HepG2 (cell line): ENCODE results near the gene MYLK. TPM values are rescaled to one million over a fixed set of nuclear protein-coding genes. Genes with fewer than 3 reads are reported as not detected.

Experiments used
- ARID2 ChIP-seq: sonication (generic); formaldehyde crosslinking; IDR thresholded peaks from 2 replicates; pipeline ENCODE4 v1.8.1; 2022; ENCODE audit warnings: mild to moderate bottlenecking, missing genetic modification reagents, borderline replicate concordance
- FOXO1 ChIP-seq: sonication (generic); formaldehyde crosslinking; IDR thresholded peaks from 2 replicates; pipeline ENCODE4 v1.4.0; 2020; ENCODE audit warnings: missing genetic modification reagents
- HNF1B ChIP-seq: sonication (generic); formaldehyde crosslinking; IDR thresholded peaks from 2 replicates; pipeline ENCODE4 v1.5.1; 2020; ENCODE audit warnings: mild to moderate bottlenecking, moderate library complexity, missing genetic modification reagents
- MED8 ChIP-seq: sonication (generic); formaldehyde crosslinking; IDR thresholded peaks from 2 replicates; pipeline ENCODE4 v1.8.1; 2023; ENCODE audit warnings: mild to moderate bottlenecking, missing genetic modification reagents; ENCODE audit not compliant: insufficient replicate concordance
- PAF1 ChIP-seq: IDR thresholded peaks from 2 replicates; pipeline ENCODE4 v1.6.1; 2016; ENCODE audit warnings: missing genetic modification reagents, missing compliant biosample characterization
- PITX1 ChIP-seq: sonication (generic); formaldehyde crosslinking; IDR thresholded peaks from 2 replicates; pipeline ENCODE4 v1.5.1; 2020; ENCODE audit warnings: mild to moderate bottlenecking, missing genetic modification reagents
- TCF7 ChIP-seq: sonication (generic); IDR thresholded peaks from 2 replicates; pipeline ENCODE4 v1.6.1; 2016; ENCODE audit warnings: antibody characterized with exemption, low read depth
- THRA ChIP-seq: sonication (generic); formaldehyde crosslinking; IDR thresholded peaks from 2 replicates; pipeline ENCODE4 v1.4.0; 2020; ENCODE audit warnings: missing genetic modification reagents, borderline replicate concordance
- YEATS4 ChIP-seq: sonication (generic); formaldehyde crosslinking; IDR thresholded peaks from 2 replicates; pipeline ENCODE4 v1.4.0; 2020; ENCODE audit warnings: missing genetic modification reagents, borderline replicate concordance
- ZFYVE20 ChIP-seq: sonication (generic); formaldehyde crosslinking; IDR thresholded peaks from 2 replicates; pipeline ENCODE4 v1.8.0; 2023; ENCODE audit warnings: low read depth, mild to moderate bottlenecking, moderate library complexity, missing genetic modification reagents, borderline replicate concordance
- ZKSCAN5 ChIP-seq: sonication (generic); formaldehyde crosslinking; IDR thresholded peaks from 2 replicates; pipeline ENCODE4 v1.5.1; 2020; ENCODE audit warnings: mild to moderate bottlenecking, missing genetic modification reagents
- ZNF253 ChIP-seq: sonication (generic); formaldehyde crosslinking; IDR thresholded peaks from 2 replicates; pipeline ENCODE4 v1.8.0; 2022; ENCODE audit warnings: mild to moderate bottlenecking, missing genetic modification reagents, borderline replicate concordance
- ZNF280B ChIP-seq: sonication (generic); formaldehyde crosslinking; IDR thresholded peaks from 2 replicates; pipeline ENCODE4 v1.5.0; 2020; ENCODE audit warnings: missing genetic modification reagents, mild to moderate bottlenecking, borderline replicate concordance
- ZNF296 ChIP-seq: sonication (generic); formaldehyde crosslinking; conservative IDR thresholded peaks from 2 replicates; pipeline ENCODE4 v1.5.0; 2020; ENCODE audit warnings: mild to moderate bottlenecking, missing genetic modification reagents
- ZNF496 ChIP-seq: sonication (generic); formaldehyde crosslinking; IDR thresholded peaks from 2 replicates; pipeline ENCODE4 v1.8.1; 2023; ENCODE audit warnings: mild to moderate bottlenecking, moderate library complexity, missing genetic modification reagents; ENCODE audit not compliant: insufficient replicate concordance
- polyA plus RNA-seq, 8 experiments: library from polyadenylated mRNA; depleted of rRNA in 3 of 8; stranded (reverse) in 7 of 8; unstranded in 1 of 8; fragments of >200 nt; fragmentation: Illumina TruSeq in 4 of 8; extraction: Trizol in 4 of 8; gene quantifications; 2 replicates each; pipeline versions ENCODE4 v1.2.1 to v1.2.3, GENCODE V29; 2011 to 2016; ENCODE audit warnings: low read depth in 4 of 8, missing spikeins in 1 of 8, mixed read lengths in 1 of 8; ENCODE audit not compliant: insufficient read depth in 1 of 8
- total RNA-seq, 5 experiments: library from RNA; depleted of rRNA; stranded (reverse); fragments of >200 nt; fragmentation: Illumina TruSeq; extraction: Trizol; gene quantifications; 2 replicates each; pipeline ENCODE4 v1.2.3, GENCODE V29; 2016; ENCODE audit warnings: low read depth in 1 of 5
- TF ChIP-seq, protein P1 (sequence below): sonication (generic); formaldehyde crosslinking; IDR thresholded peaks from 2 replicates; pipeline ENCODE4 v1.4.0; 2020; ENCODE audit warnings: missing genetic modification reagents, borderline replicate concordance
- TF ChIP-seq, protein P2 (sequence below): sonication (generic); formaldehyde crosslinking; IDR thresholded peaks from 2 replicates; pipeline ENCODE4 v1.9.0; 2021; ENCODE audit warnings: missing genetic modification reagents, borderline replicate concordance

The MYLK gene
- total and polyA plus RNA-seq, 2 of the 13 experiments (the other 11 are each of a cell fraction or from before 2014, with no cell fraction given), result 10.6 to 34.9 TPM

DNA sequence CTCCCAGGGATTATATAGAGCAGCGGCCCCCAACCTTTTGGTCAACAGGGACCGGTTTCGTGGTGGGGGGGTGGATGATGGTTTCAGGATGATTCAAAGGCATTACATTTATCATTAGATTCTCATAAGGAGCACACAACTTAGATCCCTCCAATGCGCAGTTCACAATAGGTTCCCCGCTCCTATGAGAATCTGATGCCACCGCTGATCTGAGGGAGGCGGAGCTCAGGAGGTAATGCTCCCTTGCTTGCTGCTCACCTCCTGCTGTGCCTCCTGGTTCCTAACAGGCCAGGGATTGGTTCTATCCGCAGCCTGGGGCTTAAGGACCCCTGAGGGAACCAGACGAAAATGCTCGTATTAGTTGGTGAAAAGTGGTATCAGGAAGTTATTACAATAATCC, 298.0 kb downstream of the MYLK start (continued):
- peak; percentile 100 for TF ChIP-seq ZKSCAN5 (CRISPR knock-in tag)
- no peak for TF ChIP-seq ZNF253 (CRISPR knock-in tag)
- TF ChIP-seq HNF1B (CRISPR knock-in tag), result no peak
- TF ChIP-seq PITX1 (CRISPR knock-in tag), result no peak
- TF ChIP-seq MED8 (CRISPR knock-in tag), result no peak
- TF ChIP-seq, protein P1, sequence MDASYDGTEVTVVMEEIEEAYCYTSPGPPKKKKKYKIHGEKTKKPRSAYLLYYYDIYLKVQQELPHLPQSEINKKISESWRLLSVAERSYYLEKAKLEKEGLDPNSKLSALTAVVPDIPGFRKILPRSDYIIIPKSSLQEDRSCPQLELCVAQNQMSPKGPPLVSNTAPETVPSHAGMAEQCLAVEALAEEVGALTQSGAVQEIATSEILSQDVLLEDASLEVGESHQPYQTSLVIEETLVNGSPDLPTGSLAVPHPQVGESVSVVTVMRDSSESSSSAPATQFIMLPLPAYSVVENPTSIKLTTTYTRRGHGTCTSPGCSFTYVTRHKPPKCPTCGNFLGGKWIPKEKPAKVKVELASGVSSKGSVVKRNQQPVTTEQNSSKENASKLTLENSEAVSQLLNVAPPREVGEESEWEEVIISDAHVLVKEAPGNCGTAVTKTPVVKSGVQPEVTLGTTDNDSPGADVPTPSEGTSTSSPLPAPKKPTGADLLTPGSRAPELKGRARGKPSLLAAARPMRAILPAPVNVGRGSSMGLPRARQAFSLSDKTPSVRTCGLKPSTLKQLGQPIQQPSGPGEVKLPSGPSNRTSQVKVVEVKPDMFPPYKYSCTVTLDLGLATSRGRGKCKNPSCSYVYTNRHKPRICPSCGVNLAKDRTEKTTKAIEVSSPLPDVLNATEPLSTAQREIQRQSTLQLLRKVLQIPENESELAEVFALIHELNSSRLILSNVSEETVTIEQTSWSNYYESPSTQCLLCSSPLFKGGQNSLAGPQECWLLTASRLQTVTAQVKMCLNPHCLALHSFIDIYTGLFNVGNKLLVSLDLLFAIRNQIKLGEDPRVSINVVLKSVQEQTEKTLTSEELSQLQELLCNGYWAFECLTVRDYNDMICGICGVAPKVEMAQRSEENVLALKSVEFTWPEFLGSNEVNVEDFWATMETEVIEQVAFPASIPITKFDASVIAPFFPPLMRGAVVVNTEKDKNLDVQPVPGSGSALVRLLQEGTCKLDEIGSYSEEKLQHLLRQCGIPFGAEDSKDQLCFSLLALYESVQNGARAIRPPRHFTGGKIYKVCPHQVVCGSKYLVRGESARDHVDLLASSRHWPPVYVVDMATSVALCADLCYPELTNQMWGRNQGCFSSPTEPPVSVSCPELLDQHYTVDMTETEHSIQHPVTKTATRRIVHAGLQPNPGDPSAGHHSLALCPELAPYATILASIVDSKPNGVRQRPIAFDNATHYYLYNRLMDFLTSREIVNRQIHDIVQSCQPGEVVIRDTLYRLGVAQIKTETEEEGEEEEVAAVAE (CRISPR knock-in tag), result peak; percentile 63
- TF ChIP-seq ZFYVE20 (CRISPR knock-in tag), result no peak
- no peak for TF ChIP-seq ZNF280B (CRISPR knock-in tag)
- no peak for TF ChIP-seq YEATS4 (CRISPR knock-in tag)
- TF ChIP-seq ARID2 (CRISPR knock-in tag), result no peak
- no peak for TF ChIP-seq PAF1 (CRISPR knock-in tag)
- TF ChIP-seq TCF7, result no peak
- TF ChIP-seq FOXO1 (CRISPR knock-in tag), result no peak
- TF ChIP-seq THRA, result no peak
- no peak for TF ChIP-seq ZNF496 (CRISPR knock-in tag)
- TF ChIP-seq, protein P2, sequence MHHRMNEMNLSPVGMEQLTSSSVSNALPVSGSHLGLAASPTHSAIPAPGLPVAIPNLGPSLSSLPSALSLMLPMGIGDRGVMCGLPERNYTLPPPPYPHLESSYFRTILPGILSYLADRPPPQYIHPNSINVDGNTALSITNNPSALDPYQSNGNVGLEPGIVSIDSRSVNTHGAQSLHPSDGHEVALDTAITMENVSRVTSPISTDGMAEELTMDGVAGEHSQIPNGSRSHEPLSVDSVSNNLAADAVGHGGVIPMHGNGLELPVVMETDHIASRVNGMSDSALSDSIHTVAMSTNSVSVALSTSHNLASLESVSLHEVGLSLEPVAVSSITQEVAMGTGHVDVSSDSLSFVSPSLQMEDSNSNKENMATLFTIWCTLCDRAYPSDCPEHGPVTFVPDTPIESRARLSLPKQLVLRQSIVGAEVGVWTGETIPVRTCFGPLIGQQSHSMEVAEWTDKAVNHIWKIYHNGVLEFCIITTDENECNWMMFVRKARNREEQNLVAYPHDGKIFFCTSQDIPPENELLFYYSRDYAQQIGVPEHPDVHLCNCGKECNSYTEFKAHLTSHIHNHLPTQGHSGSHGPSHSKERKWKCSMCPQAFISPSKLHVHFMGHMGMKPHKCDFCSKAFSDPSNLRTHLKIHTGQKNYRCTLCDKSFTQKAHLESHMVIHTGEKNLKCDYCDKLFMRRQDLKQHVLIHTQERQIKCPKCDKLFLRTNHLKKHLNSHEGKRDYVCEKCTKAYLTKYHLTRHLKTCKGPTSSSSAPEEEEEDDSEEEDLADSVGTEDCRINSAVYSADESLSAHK (CRISPR knock-in tag), result no peak
- TF ChIP-seq ZNF296, result no peak
